HCT116 (cell line): Measurements from ENCODE around the gene EFCAB5.

Experiments used
- ATF3 ChIP-seq: IDR thresholded peaks from 2 replicates; pipeline ENCODE4 v1.6.1; 2012
- CTCF ChIP-seq, 3 experiments: fragments of 200-600 bp in 1 of 3; sonication (generic) in 1 of 3; IDR thresholded peaks in 2 of 3; conservative IDR thresholded peaks in 1 of 3; 2 replicates each; pipeline ENCODE4 v1.5.1; 2012 to 2017; ENCODE audit warnings: low read depth in 2 of 3, low read length in 2 of 3, antibody characterized with exemption in 1 of 3, borderline replicate concordance in 1 of 3, control low read depth in 1 of 3, mild to moderate bottlenecking in 1 of 3, mixed read lengths in 1 of 3, mixed run types in 1 of 3, moderate library complexity in 1 of 3; ENCODE audit not compliant: insufficient read depth in 1 of 3
- ELF1 ChIP-seq: IDR thresholded peaks from 2 replicates; pipeline ENCODE4 v1.6.1; 2012; ENCODE audit warnings: low read depth, borderline replicate concordance
- EZH2 ChIP-seq: fragments of 200-600 bp; sonication (generic); IDR thresholded peaks from 2 replicates; pipeline ENCODE4 v1.6.1; 2017; ENCODE audit warnings: antibody characterized with exemption, mixed run types
- JUND ChIP-seq: IDR thresholded peaks from 2 replicates; pipeline ENCODE4 v1.6.1; 2012
- POLR2A ChIP-seq: IDR thresholded peaks from 2 replicates; pipeline ENCODE4 v1.7.0; 2011; ENCODE audit warnings: borderline replicate concordance; ENCODE audit not compliant: insufficient read depth, insufficient read length; ENCODE audit errors: extremely low read depth
- POLR2AphosphoS5 ChIP-seq: IDR thresholded peaks from 2 replicates; pipeline ENCODE4 v1.6.1; 2011; ENCODE audit warnings: mild to moderate bottlenecking, low read depth, low read length, moderate library complexity
- RAD21 ChIP-seq: IDR thresholded peaks from 2 replicates; pipeline ENCODE4 v1.6.1; 2012; ENCODE audit warnings: low read depth, mild to moderate bottlenecking
- REST ChIP-seq: IDR thresholded peaks from 2 replicates; pipeline ENCODE4 v1.6.1; 2012; ENCODE audit warnings: low read depth
- SIN3A ChIP-seq: IDR thresholded peaks from 2 replicates; pipeline ENCODE4 v1.6.1; 2012; ENCODE audit warnings: low read depth
- SP1 ChIP-seq: IDR thresholded peaks from 2 replicates; pipeline ENCODE4 v1.6.1; 2012; ENCODE audit warnings: low read depth
- TCF7L2 ChIP-seq: IDR thresholded peaks from 2 replicates; pipeline ENCODE4 v1.7.0; 2011; ENCODE audit warnings: borderline replicate concordance, inconsistent platforms; ENCODE audit not compliant: insufficient read depth, insufficient read length; ENCODE audit errors: extremely low read depth
- YY1 ChIP-seq: IDR thresholded peaks from 2 replicates; pipeline ENCODE4 v1.6.1; 2011; ENCODE audit warnings: low read length, low read depth, moderate library complexity, mild to moderate bottlenecking; ENCODE audit not compliant: insufficient replicate concordance; ENCODE audit errors: extremely low read depth
- ZFX ChIP-seq: fragments of 450-650 bp; IDR thresholded peaks from 2 replicates; pipeline ENCODE4 v1.6.1; 2017

DNA sequence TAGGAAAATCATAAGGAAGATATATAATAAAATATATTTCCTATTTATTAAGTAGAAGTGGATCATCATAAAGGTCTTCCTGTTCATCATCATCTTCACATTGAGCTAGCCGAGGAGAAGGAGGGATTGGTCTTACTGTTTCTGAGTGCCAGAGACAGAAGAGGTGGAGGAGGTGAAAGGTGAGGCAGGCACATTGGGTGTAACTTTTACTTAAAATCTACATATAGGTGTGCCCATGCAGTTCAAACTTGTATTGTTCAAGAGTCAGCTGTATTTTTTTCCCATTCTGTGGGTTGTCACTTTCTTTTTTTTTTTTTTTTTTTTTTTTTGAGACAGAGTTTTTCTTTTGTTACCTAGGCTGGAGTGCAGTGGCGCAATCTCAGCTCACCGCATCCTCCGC lies 210.0 kb downstream of the EFCAB5 start:
- TF ChIP-seq CTCF (IDR thresholded peaks at IDR 0.05 in 2 of 3, conservative IDR thresholded peaks at IDR 0.05 in 1 of 3; ENCODE audit: borderline replicate concordance in 1 of 3, insufficient read depth in 1 of 3, low read depth in 2 of 3, low read length in 2 of 3) (no peak), POLR2A (no peak), ATF3 (no peak), EZH2 (no peak), RAD21 (no peak), YY1 (no peak), TCF7L2 (no peak), REST (no peak), ZFX (no peak), SIN3A (no peak), JUND (no peak), SP1 (no peak), POLR2AphosphoS5 (no peak), ELF1 (no peak)
